Brain microvascular endothelial cell (primary cell): Measurements from ENCODE around the gene CFL2.

Experiments used
- DNase-seq: peaks from one replicate; pipeline ENCODE4 v3.0.0-alpha.2; 2020
- H3K27ac ChIP-seq: fragments of 250-450 bp; sonication (Bioruptor Pico); 2 replicates; pipeline ENCODE4 v1.5.1; 2020; ENCODE audit warnings: mild to moderate bottlenecking, moderate library complexity
- H3K27me3 ChIP-seq: fragments of 250-450 bp; sonication (Bioruptor Pico); replicated peaks from 2 replicates; pipeline ENCODE4 v1.5.1; 2020; ENCODE audit warnings: mild to moderate bottlenecking
- H3K36me3 ChIP-seq: fragments of 250-450 bp; sonication (Bioruptor Pico); replicated peaks from 2 replicates; pipeline ENCODE4 v1.5.1; 2020; ENCODE audit warnings: mild to moderate bottlenecking
- H3K4me3 ChIP-seq: 2 replicates; pipeline ENCODE4 v1.5.1; 2011; ENCODE audit warnings: low read depth, mild to moderate bottlenecking, control low read depth, low read length, moderate library complexity
- CTCF ChIP-seq: IDR thresholded peaks from 2 replicates; pipeline ENCODE4 v1.5.1; 2011; ENCODE audit warnings: low read depth, mild to moderate bottlenecking, moderate library complexity, low read length, control low read depth, inconsistent platforms; ENCODE audit errors: missing control alignments
- in situ Hi-C: cut with HindIII; loops from 2 replicates; pipeline ENCODE4 v1.10.0; 2017; ENCODE audit warnings: low sequenced_read_pairs, low pct_ligation_motif_present

The CFL2 gene

GRCh38 chr14:34693228-34693939 is 21.0 kb downstream of the CFL2 start:
- in situ Hi-C loops, result no loop called here

GRCh38 chr14:34692898-34693227 is 21.5 kb downstream of the CFL2 start:
- TF ChIP-seq CTCF, result no peak
- no peaks in the 10 kb centered on the region for H3K27me3 ChIP-seq
- H3K36me3 ChIP-seq, result no peaks in the 10 kb centered on the region
- no peak for DNase-seq
- no peak overlapping the region for H3K27ac ChIP-seq
- H3K4me3 ChIP-seq, result no peak overlapping the region
- in situ Hi-C loops, result no loop called here

More at GRCh38 chr14:34693228-34693939, 21.0 kb downstream of the CFL2 start:
- no peaks in the 10 kb centered on the region for H3K36me3 ChIP-seq
- H3K27ac ChIP-seq, result no peak overlapping the region
- no peaks in the 10 kb centered on the region for H3K27me3 ChIP-seq
- DNase-seq, result no peak
- H3K4me3 ChIP-seq, result no peak overlapping the region
- TF ChIP-seq CTCF, result no peak

GRCh38 chr14:34692348-34692747 is 22.0 kb downstream of the CFL2 start:
- Histone ChIP-seq H3K27ac (no peak overlapping the region), H3K36me3 (no peaks in the 10 kb centered on the region), H3K4me3 (no peak overlapping the region), H3K27me3 (no peaks in the 10 kb centered on the region)
- in situ Hi-C loops, result no loop called here
- no peak for TF ChIP-seq CTCF
- DNase-seq, result no peak

- no peak for TF ChIP-seq CTCF
- H3K36me3 ChIP-seq, result no peaks in the 10 kb centered on the region
- no peaks in the 10 kb centered on the region for H3K27me3 ChIP-seq
- no peak overlapping the region for H3K4me3 ChIP-seq
- H3K27ac ChIP-seq, result no peak overlapping the region
- in situ Hi-C loops, result no loop called here
- no peak for DNase-seq
Measured at GRCh38 chr14:34691206-34691605, 23.2 kb downstream of the CFL2 start.

GRCh38 chr14:34688470-34689206 is 25.8 kb downstream of the CFL2 start:
- in situ Hi-C loops, result no loop called here
- H3K27ac ChIP-seq, result no peak overlapping the region

More at GRCh38 chr14:34688470-34689206, 25.8 kb downstream of the CFL2 start:
- H3K36me3 ChIP-seq, result no peaks in the 10 kb centered on the region
- H3K4me3 ChIP-seq, result no peak overlapping the region
- DNase-seq, result no peak
- no peaks in the 10 kb centered on the region for H3K27me3 ChIP-seq
- TF ChIP-seq CTCF, result no peak
